Adrenal gland (tissue), 12 donors: ENCODE data around the gene CCDC57. TPM values are rescaled to one million over a fixed set of nuclear protein-coding genes. Genes with fewer than 3 reads are reported as not detected.

Experiments used
- DNase-seq, 7 donors: peaks; one replicate each; pipeline ENCODE4 v3.0.0-alpha.2; 2019 to 2020
- H3K27ac ChIP-seq, 5 donors: fragments of 200-600 bp; sonication (generic) in 4 of 5; 1 replicate in 3 of 5; 2 replicates in 2 of 5; pipeline versions ENCODE4 v1.5.1 to v1.8.0; 2016 to 2020; ENCODE audit warnings: mild to moderate bottlenecking in 1 of 5
- H3K27me3 ChIP-seq: fragments of 200-600 bp; 2 replicates; pipeline ENCODE4 v1.8.0; 2021
- H3K36me3 ChIP-seq, 2 donors: fragments of 200-600 bp; replicated peaks in 1 of 2; 1 replicate in 1 of 2; 2 replicates in 1 of 2; pipeline versions ENCODE4 v1.5.1 to v1.8.0; 2018 to 2022
- H3K4me1 ChIP-seq, 2 donors: fragments of 200-600 bp; replicated peaks in 1 of 2; 1 replicate in 1 of 2; 2 replicates in 1 of 2; pipeline versions ENCODE4 v1.5.1 to v1.8.0; 2018 to 2021
- H3K4me3 ChIP-seq, 4 donors: fragments of 200-600 bp; sonication (generic) in 3 of 4; one replicate each; pipeline ENCODE4 v1.5.1; 2016 to 2018
- H3K9me3 ChIP-seq, 3 donors: fragments of 200-600 bp; sonication (generic) in 1 of 3; replicated peaks in 1 of 3; 1 replicate in 2 of 3; 2 replicates in 1 of 3; pipeline versions ENCODE4 v1.5.1 to v1.8.0; 2016 to 2021
- POLR2A ChIP-seq, 2 donors: fragments of 450-650 bp; IDR thresholded peaks; one replicate each; pipeline ENCODE4 v1.6.1; 2017; ENCODE audit warnings: antibody characterized with exemption in 2 of 2, mild to moderate bottlenecking in 2 of 2, moderate library complexity in 1 of 2
- WGBS, 4 donors: extraction: QIAGEN DNeasy Blood & Tissue Kit in 2 of 4; methylation state at CpG; one replicate each; pipeline versions ENCODE4 v1.1.5 to v1.1.7; 2013 to 2017; 5-methylcytosine and 5-hydroxymethylcytosine counted together
- intact Hi-C, 2 donors: fragments of 100-400 bp; cut with DNase I; formaldehyde crosslinking; loops; one replicate each; pipeline versions ENCODE4 v1.14.1 to v1.15.0; 2022 to 2023
- polyA plus RNA-seq, 3 donors: library from polyadenylated mRNA; stranded (reverse); fragments of 200-250 nt in 2 of 3; fragments of 350-450 nt in 1 of 3; fragmentation: Illumina TruSeq in 1 of 3; extraction: RNeasy Lipid Tissue Mini Kit (QIAGEN cat#74804) in 1 of 3; gene quantifications; one replicate each; pipeline ENCODE4 v1.2.3, GENCODE V29; 2013 to 2014
- total RNA-seq, 9 donors: library from RNA; depleted of rRNA in 4 of 9; stranded (reverse); fragments of >200 nt in 4 of 9; fragments of 120-200 nt in 1 of 9; fragmentation: NEBNext Ultra II Directional in 1 of 9; extraction: Animal tissue kit (Norgen Biotek cat#: 25700) in 1 of 9; gene quantifications; one replicate each; pipeline versions ENCODE4 v1.1.0 to v1.2.4, GENCODE V29; 2013 to 2023
- TF ChIP-seq, protein P1 (sequence below), 6 experiments: fragments of 450-650 bp in 4 of 6; fragments of 200-600 bp in 2 of 6; sonication (generic) in 1 of 6; IDR thresholded peaks; 1 replicate in 5 of 6; 2 replicates in 1 of 6; pipeline versions ENCODE4 v1.5.1 to v1.8.0; 2016 to 2021; ENCODE audit warnings: antibody characterized with exemption in 6 of 6, mild to moderate bottlenecking in 2 of 6, moderate library complexity in 1 of 6
- donor health status: healthy with polysubstance abuse.
- donor health status: Bipolar disorder and iron deficiency.
- donor health status: DM: yes; HTN: yes; CAD: no.
- donor health status: DM: no; HTN: no; CAD: no.
- donor health status: DM: no; HTN: no; CAD: no.
- donor health status: DM: yes; HTN: yes; CAD: no.

CCDC57 gene
- total and polyA plus RNA-seq, 12 donors, result 7.1 to 275 (median 28.8) TPM

DNA sequence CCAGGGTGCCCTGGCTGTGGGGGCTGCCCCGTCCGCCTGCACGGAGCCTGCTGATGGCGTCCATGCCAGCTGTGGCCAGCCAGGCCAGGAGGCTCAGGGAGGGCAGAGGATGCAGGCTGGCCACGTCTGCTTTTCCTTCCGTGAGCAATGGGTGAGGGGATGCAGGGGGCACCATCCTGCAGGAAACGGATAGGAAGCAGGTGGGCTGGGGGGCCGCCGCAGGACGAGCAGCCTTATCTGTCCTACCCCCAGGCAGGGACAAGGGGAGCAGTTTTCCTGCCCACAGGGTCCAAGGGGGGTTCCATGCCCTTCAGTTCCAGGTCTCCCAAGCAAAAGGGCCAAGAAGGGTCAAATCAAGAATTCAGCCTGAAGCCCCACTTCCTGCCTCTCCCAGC is 153.8 kb downstream of the CCDC57 start:
- Histone ChIP-seq H3K4me1 (peaks cover 10 to 14% of the 10 kb centered on the region in 2 donors), H3K36me3 (peaks cover 0 to 86% of the 10 kb centered on the region in 2 donors), H3K4me3 (no peak overlapping the region), H3K27ac (no peak overlapping the region), H3K9me3 (no peaks in the 10 kb centered on the region), H3K27me3 (no peaks in the 10 kb centered on the region)
- TF ChIP-seq, protein P1, sequence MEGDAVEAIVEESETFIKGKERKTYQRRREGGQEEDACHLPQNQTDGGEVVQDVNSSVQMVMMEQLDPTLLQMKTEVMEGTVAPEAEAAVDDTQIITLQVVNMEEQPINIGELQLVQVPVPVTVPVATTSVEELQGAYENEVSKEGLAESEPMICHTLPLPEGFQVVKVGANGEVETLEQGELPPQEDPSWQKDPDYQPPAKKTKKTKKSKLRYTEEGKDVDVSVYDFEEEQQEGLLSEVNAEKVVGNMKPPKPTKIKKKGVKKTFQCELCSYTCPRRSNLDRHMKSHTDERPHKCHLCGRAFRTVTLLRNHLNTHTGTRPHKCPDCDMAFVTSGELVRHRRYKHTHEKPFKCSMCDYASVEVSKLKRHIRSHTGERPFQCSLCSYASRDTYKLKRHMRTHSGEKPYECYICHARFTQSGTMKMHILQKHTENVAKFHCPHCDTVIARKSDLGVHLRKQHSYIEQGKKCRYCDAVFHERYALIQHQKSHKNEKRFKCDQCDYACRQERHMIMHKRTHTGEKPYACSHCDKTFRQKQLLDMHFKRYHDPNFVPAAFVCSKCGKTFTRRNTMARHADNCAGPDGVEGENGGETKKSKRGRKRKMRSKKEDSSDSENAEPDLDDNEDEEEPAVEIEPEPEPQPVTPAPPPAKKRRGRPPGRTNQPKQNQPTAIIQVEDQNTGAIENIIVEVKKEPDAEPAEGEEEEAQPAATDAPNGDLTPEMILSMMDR (IDR thresholded peaks at IDR 0.05), result no peak
- TF ChIP-seq POLR2A (IDR thresholded peaks at IDR 0.05), result no peak
- intact Hi-C loops, result no loop called here
- 80 to 85% (median 82%) methylated on average over 7 to 10 of the region's 10 CpGs for WGBS, 4 donors
- peak in 1 of 7 donors; percentile 4 for DNase-seq

DNA sequence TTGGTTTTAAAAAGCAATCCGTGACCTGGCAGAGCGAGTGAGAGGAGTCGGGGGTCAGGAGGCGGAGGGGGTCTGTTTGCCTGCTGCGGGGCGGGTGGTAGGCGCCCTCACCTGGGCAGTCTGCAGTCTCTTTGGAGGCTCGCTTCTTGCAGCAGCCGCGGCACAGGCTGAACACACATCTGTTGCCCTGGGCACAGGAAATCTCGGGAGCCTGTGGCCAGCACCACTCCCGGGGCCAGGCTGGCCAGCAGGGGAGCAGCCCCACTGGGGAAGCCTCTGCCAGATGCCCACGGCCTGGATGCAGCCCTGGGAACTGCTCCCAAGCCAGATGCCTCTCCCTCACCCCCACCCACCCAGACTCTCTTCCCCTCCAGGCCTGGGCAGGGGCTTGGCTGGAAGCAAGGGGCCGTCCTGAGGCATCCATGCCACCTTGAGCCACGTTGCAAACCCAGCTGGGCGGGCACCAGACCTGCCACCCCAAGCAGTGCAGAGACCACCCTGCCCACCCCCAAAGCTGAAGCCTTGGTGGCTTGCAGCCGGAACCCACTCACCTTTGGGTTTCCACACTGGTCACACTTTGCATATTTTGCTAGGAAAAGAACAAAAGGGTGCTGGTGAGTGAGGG is 154.3 kb downstream of the CCDC57 start:
- peak in 1 of 7 donors; percentile 7 for DNase-seq
- H3K36me3 ChIP-seq, result peaks cover 0 to 91% of the 10 kb centered on the region in 2 donors
- 81 to 91% (median 87%) methylated on average over 12 to 17 of the region's 17 CpGs for WGBS, 4 donors

DNA sequence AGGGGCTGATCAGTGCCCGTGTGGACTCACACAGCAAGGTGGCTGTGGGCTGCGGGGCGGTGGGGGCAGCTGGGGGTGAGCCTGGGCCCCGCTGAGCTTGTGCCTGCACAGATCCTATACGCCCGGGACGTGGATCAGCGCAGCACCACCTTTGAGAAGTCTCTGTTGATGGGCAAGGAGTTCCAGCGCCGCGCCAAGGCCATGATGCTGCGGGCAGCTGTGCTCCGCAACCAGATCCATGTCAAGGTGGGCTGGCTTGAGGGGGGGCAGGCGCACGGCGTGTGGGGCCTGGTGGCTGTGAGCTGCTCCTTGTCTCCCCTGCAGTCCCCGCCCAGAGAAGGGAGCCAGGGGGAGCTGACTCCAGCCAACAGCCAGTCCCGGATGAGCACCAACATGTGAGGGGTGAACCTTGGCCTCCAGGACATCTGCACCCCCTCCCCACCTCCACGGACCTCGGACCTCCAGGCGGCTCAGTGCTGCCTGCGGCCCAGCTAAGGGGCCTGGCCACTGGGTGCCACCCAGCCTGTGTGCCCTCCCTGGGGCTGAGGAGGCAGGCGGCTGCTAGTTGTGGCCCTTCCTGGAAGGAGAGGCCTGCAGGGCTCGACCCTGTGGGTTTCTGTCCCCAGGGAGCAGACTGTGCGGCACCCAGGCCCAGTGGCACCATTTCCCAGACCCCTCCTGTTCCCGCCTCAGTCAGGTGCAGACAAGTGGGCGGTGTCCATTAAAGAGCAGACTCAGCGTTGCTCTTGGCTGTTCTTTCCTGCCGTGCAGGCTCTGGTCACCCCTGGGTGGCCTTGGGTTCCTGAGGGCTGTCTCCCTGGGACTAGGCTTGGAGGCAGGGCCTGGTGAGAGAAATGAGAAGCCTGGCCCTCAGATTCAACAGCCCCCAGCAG is 155.7 kb downstream of the CCDC57 start:
- peak; percentile 17 to 83 (median 72) for DNase-seq
- whole genome bisulfite sequencing, 4 donors, result 72 to 83% (median 75%) methylated on average over 10 to 29 of the region's 29 CpGs
- no peak for TF ChIP-seq POLR2A (IDR thresholded peaks at IDR 0.05)
- TF ChIP-seq, protein P1 (IDR thresholded peaks at IDR 0.05), result no peak
- Histone ChIP-seq H3K36me3 (peaks cover 0 to 85% of the 10 kb centered on the region in 2 donors), H3K4me1 (peaks cover 20 to 28% of the 10 kb centered on the region in 2 donors), H3K27ac (peak overlapping the region in 4 of 5 donors; percentile 20 to 64 (median 42)), H3K9me3 (no peaks in the 10 kb centered on the region), H3K4me3 (no peak overlapping the region), H3K27me3 (no peaks in the 10 kb centered on the region)
- intact Hi-C loops, result no loop called here

More for the DNA sequence above, 154.3 kb downstream of the CCDC57 start:
- no peak overlapping the region for H3K27ac ChIP-seq
- no peak for TF ChIP-seq POLR2A (IDR thresholded peaks at IDR 0.05)
- TF ChIP-seq, protein P1 (IDR thresholded peaks at IDR 0.05), result no peak
- H3K9me3 ChIP-seq, result no peaks in the 10 kb centered on the region
- no peaks in the 10 kb centered on the region for H3K27me3 ChIP-seq
- intact Hi-C loops, result no loop called here
- peaks cover 10 to 17% of the 10 kb centered on the region in 2 donors for H3K4me1 ChIP-seq
- no peak overlapping the region for H3K4me3 ChIP-seq

DNA sequence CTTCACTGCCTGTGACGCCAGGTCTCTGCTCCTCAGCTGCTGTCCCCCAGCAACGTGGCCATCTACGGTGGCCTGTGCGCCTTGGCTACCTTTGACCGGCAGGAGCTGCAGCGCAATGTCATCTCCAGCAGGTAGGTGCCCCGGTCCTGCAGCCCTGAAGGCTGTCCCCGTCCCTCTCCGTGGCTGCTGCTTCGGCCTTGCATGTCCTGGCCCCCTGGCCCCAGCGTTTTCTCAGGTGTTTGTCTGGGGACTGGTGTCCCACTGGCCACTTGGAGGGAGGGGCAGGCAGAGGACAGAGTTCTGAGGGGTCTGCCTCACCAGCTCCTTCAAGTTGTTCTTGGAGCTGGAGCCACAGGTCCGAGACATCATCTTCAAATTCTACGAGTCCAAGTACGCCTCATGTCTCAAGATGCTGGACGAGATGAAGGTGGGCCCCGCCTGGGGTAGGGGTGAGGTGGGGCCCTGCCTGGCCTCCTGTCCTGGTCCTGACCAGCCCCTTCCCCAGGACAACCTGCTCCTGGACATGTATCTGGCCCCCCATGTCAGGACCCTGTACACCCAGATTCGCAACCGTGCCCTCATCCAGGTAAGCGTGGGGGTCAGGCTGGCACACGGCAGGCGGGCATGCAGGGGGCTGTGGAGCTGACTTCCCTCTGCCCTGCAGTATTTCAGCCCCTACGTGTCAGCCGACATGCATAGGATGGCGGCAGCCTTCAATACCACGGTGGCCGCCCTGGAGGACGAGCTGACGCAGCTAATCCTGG is 156.5 kb downstream of the CCDC57 start:
- Histone ChIP-seq H3K4me3 (no peak overlapping the region), H3K36me3 (peaks cover 0 to 79% of the 10 kb centered on the region in 2 donors), H3K27me3 (no peaks in the 10 kb centered on the region), H3K4me1 (peaks cover 20 to 28% of the 10 kb centered on the region in 2 donors), H3K27ac (no peak overlapping the region), H3K9me3 (no peaks in the 10 kb centered on the region)
- TF ChIP-seq, protein P1 (IDR thresholded peaks at IDR 0.05), result no peak
- no peak for TF ChIP-seq POLR2A (IDR thresholded peaks at IDR 0.05)
- peak in 2 of 7 donors; percentile 8 to 14 for DNase-seq
- WGBS, 4 donors, result 88 to 94% (median 89%) methylated on average over 8 to 28 of the region's 28 CpGs
- intact Hi-C loops, result no loop called here
